Measurements from ENCODE around the gene OR2T5.
"Not testable (repeated sequence)": the region's sequence is repeated elsewhere in the genome, so short reads cannot be mapped to it uniquely, and the experiment has no call there.

Gene OR2T5

GRCh38 chr1:248507773-248508172, 19.4 kb downstream of the OR2T5 start, which contains the start of gene OR2G6:
Gene OR2G6, plus strand, starts transcription at chr1:248508073. Its CDS starts 13,574 bp downstream, at chr1:248521647.
- DNase-seq: not testable (repeated sequence)

GRCh38 chr1:248510217-248510616, 21.8 kb downstream of the OR2T5 start:
- DNase-seq: not testable (repeated sequence)

DNA sequence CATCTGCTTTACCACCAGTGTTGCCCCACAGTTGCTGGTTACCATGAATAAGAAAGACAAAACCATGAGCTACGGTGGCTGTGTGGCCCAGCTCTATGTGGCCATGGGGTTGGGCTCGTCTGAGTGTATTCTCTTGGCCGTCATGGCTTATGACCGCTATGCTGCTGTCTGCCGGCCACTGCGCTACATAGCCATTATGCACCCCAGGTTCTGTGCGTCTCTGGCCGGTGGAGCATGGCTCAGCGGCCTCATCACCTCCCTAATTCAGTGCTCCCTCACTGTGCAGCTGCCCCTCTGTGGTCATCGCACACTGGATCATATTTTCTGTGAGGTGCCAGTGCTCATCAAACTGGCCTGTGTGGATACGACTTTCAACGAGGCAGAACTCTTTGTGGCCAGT, 33.5 kb downstream of the OR2T5 start:
- no peak for DNase-seq

DNA sequence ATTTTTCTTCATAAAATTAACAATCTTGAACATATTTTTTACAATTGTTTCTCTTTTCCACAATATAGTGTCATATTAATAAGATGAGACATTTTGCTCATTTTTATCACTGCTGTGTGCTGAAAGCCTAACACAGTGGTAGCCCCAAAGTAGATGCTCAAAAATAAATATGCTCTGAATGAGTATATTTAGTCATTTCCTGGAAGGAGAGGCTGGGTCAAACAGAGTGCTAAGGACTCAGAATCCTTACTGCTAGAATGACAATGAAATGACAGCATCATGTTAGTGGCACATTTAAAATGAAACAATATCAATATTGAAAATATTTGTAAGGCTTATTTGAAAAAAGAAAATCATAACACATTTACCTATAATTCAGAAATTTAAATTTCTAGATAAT, 49.1 kb downstream of the OR2T5 start:
- DNase-seq: not testable (repeated sequence)
